ENCODE measurements around the gene TFRC. TPM values are rescaled to one million over a fixed set of nuclear protein-coding genes. Genes with fewer than 3 reads are reported as not detected.

Gene TFRC
- total RNA-seq, 5 donors from 2014 or later (not counting 1 experiment from before 2014, with no cell fraction given): 71.3 to 162 (median 73.0) TPM

DNA sequence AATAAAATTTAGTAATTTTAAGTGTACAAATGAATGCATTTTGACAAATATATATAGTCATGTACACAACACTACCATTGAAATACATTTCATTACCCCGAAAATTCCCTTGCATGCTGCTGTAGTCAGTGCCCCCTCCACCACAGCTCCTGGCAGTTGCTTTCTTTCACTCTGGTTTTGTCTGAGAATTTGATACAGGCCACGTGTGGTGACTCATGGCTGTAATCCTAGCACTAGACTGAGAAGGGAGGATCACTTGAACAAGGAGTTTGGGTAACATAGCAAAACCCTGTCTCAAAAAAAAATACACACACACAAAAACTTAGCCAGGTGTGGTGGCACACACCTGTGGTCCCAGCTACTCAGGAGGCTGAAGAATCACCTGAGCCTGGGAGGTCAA is 65.4 kb downstream of the TFRC start:
- Mint-ChIP-seq H3K4me1 (no peaks in the 10 kb centered on the region), H3K27me3 (peaks cover 4% of the 10 kb centered on the region in 2 donors), H3K27ac (no peak overlapping the region), H3K4me3 (no peak overlapping the region), H3K9me3 (peaks cover 0 to 2% (median 0%) of the 10 kb centered on the region in 3 donors), H3K36me3 (peaks cover 2% of the 10 kb centered on the region)
- Histone ChIP-seq H3K9me3 (no peaks in the 10 kb centered on the region), H3K27ac (ENCODE audit: low read length) (no peak overlapping the region), H3K4me1 (ENCODE audit: control insufficient read depth in 1 of 2, extremely low read depth in 1 of 2, insufficient read depth in 2 of 2, low read length in 2 of 2) (peaks cover 0 to 2% of the 10 kb centered on the region in 2 experiments), H3K4me3 (ENCODE audit: control insufficient read depth in 1 of 2, extremely low read depth in 1 of 2, low read length in 1 of 2) (no peak overlapping the region), H3K36me3 (ENCODE audit: control insufficient read depth in 2 of 2, extremely low read depth in 1 of 2, insufficient read depth in 1 of 2, low read length in 1 of 2) (no peaks in the 10 kb centered on the region), H3K27me3 (replicated peaks in 1 of 2; ENCODE audit: control insufficient read depth in 2 of 2, extremely low read depth in 1 of 2, insufficient read depth in 2 of 2, low read length in 1 of 2) (peaks cover 0 to 7% of the 10 kb centered on the region in 2 experiments)
- DNase-seq (no peak), ATAC-seq (replicated peaks in 1 of 4) (no peak)
- POLR2A ChIA-PET: no interaction called here
- WGBS (ENCODE audit: insufficient coverage): no CpG with 5 or more reads among the region's 2 CpGs
- CTCF ChIA-PET: no interaction called here

DNA sequence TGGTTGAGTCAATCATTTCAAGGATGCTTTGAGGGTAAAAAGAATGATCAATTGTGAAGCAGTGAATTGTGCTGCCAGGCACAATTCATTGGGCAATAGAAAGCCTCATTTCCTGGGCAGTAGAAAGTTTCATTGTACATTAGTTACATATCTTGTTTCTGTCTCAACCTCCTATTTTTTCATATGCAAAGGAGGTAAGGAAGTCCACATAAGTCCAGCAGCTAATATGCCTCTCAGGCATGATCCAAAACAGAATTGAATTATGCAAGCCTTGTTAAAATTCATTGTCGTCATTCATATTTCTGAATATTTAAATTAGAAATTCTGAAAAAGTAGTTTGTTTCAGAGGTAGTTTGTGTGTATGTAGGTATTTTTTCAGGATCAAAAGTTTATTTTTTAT is 65.8 kb downstream of the TFRC start:
- Mint-ChIP-seq H3K9me3 (peaks cover 0 to 5% (median 4%) of the 10 kb centered on the region in 3 donors), H3K36me3 (peaks cover 2% of the 10 kb centered on the region), H3K27me3 (peaks cover 4% of the 10 kb centered on the region in 2 donors), H3K27ac (no peak overlapping the region), H3K4me1 (no peaks in the 10 kb centered on the region), H3K4me3 (no peak overlapping the region)
- DNase-seq (no peak), ATAC-seq (replicated peaks in 1 of 4) (no peak)
- CTCF ChIA-PET: no interaction called here
- H3K36me3 ChIP-seq (ENCODE audit: control insufficient read depth in 2 of 2, extremely low read depth in 1 of 2, insufficient read depth in 1 of 2, low read length in 1 of 2): no peaks in the 10 kb centered on the region
- WGBS (ENCODE audit: insufficient coverage): no CpG with 5 or more reads among the region's 1 CpG
- H3K4me3 ChIP-seq (ENCODE audit: control insufficient read depth in 1 of 2, extremely low read depth in 1 of 2, low read length in 1 of 2): no peak overlapping the region
- peaks cover 0 to 7% of the 10 kb centered on the region in 2 experiments for H3K27me3 ChIP-seq (replicated peaks in 1 of 2; ENCODE audit: control insufficient read depth in 2 of 2, extremely low read depth in 1 of 2, insufficient read depth in 2 of 2, low read length in 1 of 2)
- peaks cover 0 to 2% of the 10 kb centered on the region in 2 experiments for H3K4me1 ChIP-seq (ENCODE audit: control insufficient read depth in 1 of 2, extremely low read depth in 1 of 2, insufficient read depth in 2 of 2, low read length in 2 of 2)
- POLR2A ChIA-PET: no interaction called here
- no peak overlapping the region for H3K27ac ChIP-seq (ENCODE audit: low read length)
- no peaks in the 10 kb centered on the region for H3K9me3 ChIP-seq

- Mint-ChIP-seq H3K36me3 (peaks cover 5% of the 10 kb centered on the region), H3K4me3 (no peak overlapping the region), H3K27ac (no peak overlapping the region), H3K4me1 (no peaks in the 10 kb centered on the region), H3K9me3 (peaks cover 0 to 15% (median 13%) of the 10 kb centered on the region in 3 donors), H3K27me3 (peaks cover 4 to 7% of the 10 kb centered on the region in 2 donors)
- Histone ChIP-seq H3K36me3 (ENCODE audit: control insufficient read depth in 2 of 2, extremely low read depth in 1 of 2, insufficient read depth in 1 of 2, low read length in 1 of 2) (no peaks in the 10 kb centered on the region), H3K27ac (ENCODE audit: low read length) (no peak overlapping the region), H3K27me3 (replicated peaks in 1 of 2; ENCODE audit: control insufficient read depth in 2 of 2, extremely low read depth in 1 of 2, insufficient read depth in 2 of 2, low read length in 1 of 2) (peaks cover 0 to 9% of the 10 kb centered on the region in 2 experiments), H3K4me3 (ENCODE audit: control insufficient read depth in 1 of 2, extremely low read depth in 1 of 2, low read length in 1 of 2) (no peak overlapping the region), H3K9me3 (no peaks in the 10 kb centered on the region), H3K4me1 (ENCODE audit: control insufficient read depth in 1 of 2, extremely low read depth in 1 of 2, insufficient read depth in 2 of 2, low read length in 2 of 2) (peaks cover 0 to 2% of the 10 kb centered on the region in 2 experiments)
- WGBS (ENCODE audit: insufficient coverage): 78% methylated on average over 10 of the region's 15 CpGs
- CTCF ChIA-PET: no interaction called here
- no peak for ATAC-seq (replicated peaks in 1 of 4)
- DNase-seq: no peak
- POLR2A ChIA-PET: interaction anchor here in 1 of 2 donors (0.5 kb wide), 1 partner anchor 168 kb away, joined by 3 read pairs; no protein-coding TSS in a partner anchor
Observed at GRCh38 chr3:196013587-196014487, 68.1 kb downstream of the TFRC start.

GRCh38 chr3:196012941-196013476 is 68.9 kb downstream of the TFRC start:
- peaks cover 5 to 13% of the 10 kb centered on the region in 2 donors for H3K27me3 Mint-ChIP-seq
- DNase-seq: no peak
- Histone ChIP-seq H3K27ac (ENCODE audit: low read length) (no peak overlapping the region), H3K27me3 (replicated peaks in 1 of 2; ENCODE audit: control insufficient read depth in 2 of 2, extremely low read depth in 1 of 2, insufficient read depth in 2 of 2, low read length in 1 of 2) (peaks cover 0 to 14% of the 10 kb centered on the region in 2 experiments), H3K4me1 (ENCODE audit: control insufficient read depth in 1 of 2, extremely low read depth in 1 of 2, insufficient read depth in 2 of 2, low read length in 2 of 2) (peaks cover 0 to 2% of the 10 kb centered on the region in 2 experiments), H3K36me3 (ENCODE audit: control insufficient read depth in 2 of 2, extremely low read depth in 1 of 2, insufficient read depth in 1 of 2, low read length in 1 of 2) (no peaks in the 10 kb centered on the region), H3K9me3 (no peaks in the 10 kb centered on the region), H3K4me3 (ENCODE audit: control insufficient read depth in 1 of 2, extremely low read depth in 1 of 2, low read length in 1 of 2) (no peak overlapping the region)
- peaks cover 5% of the 10 kb centered on the region for H3K36me3 Mint-ChIP-seq
- no peak overlapping the region for H3K27ac Mint-ChIP-seq
- peaks cover 0 to 15% (median 13%) of the 10 kb centered on the region in 3 donors for H3K9me3 Mint-ChIP-seq
- ChIA-PET CTCF (no interaction called here), POLR2A (no interaction called here)
- 80% methylated on average over 11 of the region's 15 CpGs for WGBS (ENCODE audit: insufficient coverage)
- H3K4me3 Mint-ChIP-seq: no peak overlapping the region
- H3K4me1 Mint-ChIP-seq: no peaks in the 10 kb centered on the region
- ATAC-seq (replicated peaks in 1 of 4): no peak

DNA sequence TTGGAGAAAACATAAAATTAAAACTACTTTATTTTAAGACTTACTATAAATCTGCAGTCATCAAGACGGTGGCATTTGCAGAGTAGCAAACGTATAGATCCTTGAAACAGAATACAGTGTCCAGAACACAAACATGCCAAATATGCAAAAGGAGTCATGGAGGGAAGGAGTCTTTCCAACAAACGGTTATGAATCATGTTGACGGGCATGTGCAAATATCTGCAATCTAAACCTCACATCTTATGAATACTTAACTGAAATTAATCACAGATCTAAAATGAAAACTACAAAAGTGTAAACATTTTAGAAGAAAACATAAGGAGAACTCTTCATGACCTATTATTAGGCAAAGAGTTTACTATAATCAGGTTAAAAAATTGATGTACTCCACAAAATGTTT is 69.4 kb downstream of the TFRC start:
- no CpG with 5 or more reads among the region's 4 CpGs for WGBS (ENCODE audit: insufficient coverage)
- H3K9me3 ChIP-seq: no peaks in the 10 kb centered on the region
- no peaks in the 10 kb centered on the region for H3K36me3 ChIP-seq (ENCODE audit: control insufficient read depth in 2 of 2, extremely low read depth in 1 of 2, insufficient read depth in 1 of 2, low read length in 1 of 2)
- Mint-ChIP-seq H3K27me3 (peaks cover 8 to 15% of the 10 kb centered on the region in 2 donors), H3K36me3 (peaks cover 5% of the 10 kb centered on the region), H3K9me3 (peaks cover 0 to 15% (median 13%) of the 10 kb centered on the region in 3 donors), H3K4me3 (no peak overlapping the region), H3K27ac (no peak overlapping the region), H3K4me1 (no peaks in the 10 kb centered on the region)
- no peak overlapping the region for H3K4me3 ChIP-seq (ENCODE audit: control insufficient read depth in 1 of 2, extremely low read depth in 1 of 2, low read length in 1 of 2)
- H3K27ac ChIP-seq (ENCODE audit: low read length): no peak overlapping the region
- ChIA-PET CTCF (no interaction called here), POLR2A (no interaction called here)
- DNase-seq (no peak), ATAC-seq (replicated peaks in 1 of 4) (no peak)
- H3K27me3 ChIP-seq (replicated peaks in 1 of 2; ENCODE audit: control insufficient read depth in 2 of 2, extremely low read depth in 1 of 2, insufficient read depth in 2 of 2, low read length in 1 of 2): peaks cover 0 to 19% of the 10 kb centered on the region in 2 experiments
- peaks cover 0 to 2% of the 10 kb centered on the region in 2 experiments for H3K4me1 ChIP-seq (ENCODE audit: control insufficient read depth in 1 of 2, extremely low read depth in 1 of 2, insufficient read depth in 2 of 2, low read length in 2 of 2)

- no peak for DNase-seq
- Histone ChIP-seq H3K9me3 (no peaks in the 10 kb centered on the region), H3K36me3 (ENCODE audit: control insufficient read depth in 2 of 2, extremely low read depth in 1 of 2, insufficient read depth in 1 of 2, low read length in 1 of 2) (no peaks in the 10 kb centered on the region), H3K4me1 (ENCODE audit: control insufficient read depth in 1 of 2, extremely low read depth in 1 of 2, insufficient read depth in 2 of 2, low read length in 2 of 2) (peaks cover 0 to 2% of the 10 kb centered on the region in 2 experiments), H3K27me3 (replicated peaks in 1 of 2; ENCODE audit: control insufficient read depth in 2 of 2, extremely low read depth in 1 of 2, insufficient read depth in 2 of 2, low read length in 1 of 2) (peaks cover 0 to 19% of the 10 kb centered on the region in 2 experiments), H3K4me3 (ENCODE audit: control insufficient read depth in 1 of 2, extremely low read depth in 1 of 2, low read length in 1 of 2) (no peak overlapping the region), H3K27ac (ENCODE audit: low read length) (no peak overlapping the region)
- WGBS (ENCODE audit: insufficient coverage): 81% methylated on average over 4 of the region's 5 CpGs
- no peak overlapping the region for H3K27ac Mint-ChIP-seq
- no peaks in the 10 kb centered on the region for H3K4me1 Mint-ChIP-seq
- peaks cover 8 to 13% of the 10 kb centered on the region in 2 donors for H3K27me3 Mint-ChIP-seq
- peaks cover 0 to 15% (median 13%) of the 10 kb centered on the region in 3 donors for H3K9me3 Mint-ChIP-seq
- H3K36me3 Mint-ChIP-seq: peaks cover 5% of the 10 kb centered on the region
- no peak overlapping the region for H3K4me3 Mint-ChIP-seq
- ChIA-PET POLR2A (no interaction called here), CTCF (no interaction called here)
- ATAC-seq (replicated peaks in 1 of 4): no peak
Observed at GRCh38 chr3:196009456-196009855, 72.4 kb downstream of the TFRC start.
